LNCaP clone FGC (cell line): Measurements from ENCODE around the gene MC1R.

Experiments
- DNase-seq: peaks from one replicate; pipeline ENCODE4 v3.0.0-alpha.2; 2011; ENCODE audit warnings: low read depth
- H3K4me3 ChIP-seq: 2 replicates; pipeline ENCODE4 v1.5.1; 2011; ENCODE audit warnings: mild to moderate bottlenecking, low read depth, low read length, control low read depth
- CTCF ChIP-seq: IDR thresholded peaks from 2 replicates; pipeline ENCODE4 v1.5.1; 2012; ENCODE audit warnings: mild to moderate bottlenecking; ENCODE audit not compliant: control insufficient read depth, insufficient read depth; ENCODE audit errors: extremely low read depth

MC1R gene

GRCh38 chr16:89956505-89957215, 38.0 kb downstream of the MC1R start:
- H3K4me3 ChIP-seq, result no peak overlapping the region
- no peak for DNase-seq
- TF ChIP-seq CTCF, result no peak

- H3K4me3 ChIP-seq, result no peak overlapping the region
- DNase-seq, result no peak
- TF ChIP-seq CTCF, result no peak
These were observed 38.6 kb downstream of the MC1R start for GRCh38 chr16:89957216-89957785.

- no peak overlapping the region for H3K4me3 ChIP-seq
- TF ChIP-seq CTCF, result no peak
- no peak for DNase-seq
These were observed 39.4 kb downstream of the MC1R start for GRCh38 chr16:89958068-89958467.

- no peak for DNase-seq
- TF ChIP-seq CTCF, result no peak
- no peak overlapping the region for H3K4me3 ChIP-seq
These were observed 39.9 kb downstream of the MC1R start for GRCh38 chr16:89958596-89958995.

- DNase-seq, result no peak
- TF ChIP-seq CTCF, result no peak
- no peak overlapping the region for H3K4me3 ChIP-seq
These were observed 42.3 kb downstream of the MC1R start for GRCh38 chr16:89960966-89961365.

- no peak overlapping the region for H3K4me3 ChIP-seq
- DNase-seq, result no peak
- TF ChIP-seq CTCF, result no peak
These were observed 43.3 kb downstream of the MC1R start for GRCh38 chr16:89961920-89962319.

GRCh38 chr16:89962754-89963498, 44.3 kb downstream of the MC1R start:
- TF ChIP-seq CTCF, result no peak
- H3K4me3 ChIP-seq, result no peak overlapping the region
- no peak for DNase-seq
